ENCODE data around the gene RAB26.

DNA sequence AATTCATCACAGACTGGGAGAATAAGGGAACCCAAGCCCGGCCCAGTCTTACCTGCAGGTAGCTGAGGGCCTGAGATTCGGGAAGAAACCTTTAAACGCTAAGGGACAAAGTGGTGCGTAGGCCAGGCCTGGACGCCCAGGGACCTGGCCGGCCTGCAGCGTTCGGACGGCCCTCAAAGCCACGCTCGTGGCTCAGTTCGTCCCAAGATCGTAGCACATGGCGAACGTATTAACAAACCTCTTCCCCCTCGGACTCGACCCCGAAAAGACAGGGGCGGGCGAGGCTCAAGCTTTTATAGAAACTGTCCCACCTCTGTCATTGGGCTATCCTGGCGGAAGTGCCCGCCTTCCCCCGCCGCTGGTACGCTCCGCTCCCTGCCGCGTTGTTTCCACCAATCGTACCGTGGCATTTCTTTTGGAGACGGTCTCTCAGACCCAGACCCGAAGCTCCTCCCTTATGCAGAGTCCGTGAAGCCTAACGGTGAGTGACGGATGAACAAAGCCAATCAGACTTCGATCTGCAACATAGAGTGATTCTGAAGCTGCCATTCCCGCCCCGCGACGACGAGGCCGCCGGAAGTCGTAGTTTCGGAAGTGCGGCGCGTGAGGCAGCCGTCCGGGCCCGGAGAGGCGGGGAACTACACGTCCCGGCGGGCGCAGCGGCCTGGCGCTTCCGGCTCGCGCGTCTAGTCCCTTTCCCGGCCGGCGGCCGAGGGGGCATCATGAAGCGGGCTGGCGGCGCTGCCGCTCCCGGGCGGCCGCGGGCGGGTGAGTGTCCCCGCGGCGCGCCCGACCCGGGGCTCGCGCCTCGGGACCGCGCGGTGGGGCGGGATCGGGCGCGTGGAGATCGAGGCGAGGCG lies 6.9 kb downstream of the RAB26 start, which contains the start of gene TRAF7:
- TF ChIP-seq CTCF (IDR thresholded peaks at IDR 0.05) = no peak
- no peak for TF ChIP-seq EZH2 (IDR thresholded peaks at IDR 0.05)

Measured in neural progenitor cell (in vitro differentiated cells).